Smooth muscle cell (in vitro differentiated cells): ENCODE results near the gene COQ10B. TPM values are rescaled to one million over a fixed set of nuclear protein-coding genes. Genes with fewer than 3 reads are reported as not detected.
A peak's percentile ranks its signal among the peaks of the same experiment; 100 is the strongest.

Source experiments
- DNase-seq: peaks from one replicate; lab custom pipeline; 2025; ENCODE audit not compliant: unreplicated experiment; lab: John Stamatoyannopoulos, UW
- H2AFZ ChIP-seq: fragments of 200-600 bp; sonication (generic); 2 replicates; pipeline ENCODE4 v1.6.0; 2016; ENCODE audit warnings: antibody characterized with exemption, low read depth, mild to moderate bottlenecking
- H3F3A ChIP-seq: fragments of 200-600 bp; sonication (generic); 2 replicates; pipeline ENCODE4 v1.6.0; 2017; ENCODE audit warnings: antibody characterized with exemption, low read depth
- H3K27ac ChIP-seq: fragments of 200-600 bp; sonication (generic); 2 replicates; pipeline ENCODE4 v1.5.1; 2016; ENCODE audit warnings: low read depth, mild to moderate bottlenecking
- H3K27me3 ChIP-seq: fragments of 200-600 bp; sonication (generic); 2 replicates; pipeline ENCODE4 v1.6.1; 2016; ENCODE audit warnings: low read depth, mild to moderate bottlenecking
- H3K36me3 ChIP-seq: fragments of 200-600 bp; sonication (generic); 2 replicates; pipeline ENCODE4 v1.5.1; 2016; ENCODE audit warnings: low read depth
- H3K4me1 ChIP-seq: fragments of 200-600 bp; sonication (generic); 2 replicates; pipeline ENCODE4 v1.5.1; 2016; ENCODE audit warnings: low read depth
- H3K4me2 ChIP-seq: fragments of 200-600 bp; sonication (generic); 2 replicates; pipeline ENCODE4 v1.6.0; 2016; ENCODE audit warnings: mild to moderate bottlenecking
- H3K4me3 ChIP-seq: fragments of 200-600 bp; sonication (generic); 2 replicates; pipeline ENCODE4 v1.5.1; 2016; ENCODE audit warnings: mild to moderate bottlenecking
- H3K79me2 ChIP-seq: fragments of 200-600 bp; sonication (generic); 2 replicates; pipeline ENCODE4 v1.6.0; 2016; ENCODE audit warnings: low read depth, mild to moderate bottlenecking
- H3K9ac ChIP-seq: fragments of 200-600 bp; sonication (generic); 2 replicates; pipeline ENCODE4 v1.6.0; 2016; ENCODE audit warnings: low read depth
- H3K9me3 ChIP-seq: fragments of 200-600 bp; sonication (generic); replicated peaks from 2 replicates; pipeline ENCODE4 v1.5.1; 2016; ENCODE audit warnings: low read depth
- H4K20me1 ChIP-seq: fragments of 200-600 bp; sonication (generic); 2 replicates; pipeline ENCODE4 v1.6.0; 2016; ENCODE audit warnings: low read depth
- CTCF ChIP-seq: fragments of 200-600 bp; sonication (generic); IDR thresholded peaks from 2 replicates; pipeline ENCODE4 v1.5.1; 2017; ENCODE audit warnings: borderline replicate concordance, mild to moderate bottlenecking, antibody characterized with exemption; ENCODE audit not compliant: insufficient read depth, poor library complexity, severe bottlenecking
- WGBS: methylation state at CpG from one replicate; pipeline ENCODE4 v1.1.7; 2016; ENCODE audit warnings: low lambda C conversion rate; 5-methylcytosine and 5-hydroxymethylcytosine counted together
- polyA plus RNA-seq: library from polyadenylated mRNA; unstranded; fragments of >200 nt; fragmentation: Nextera tagmentation; extraction: Ambion mirVana; gene quantifications from 2 replicates; pipeline ENCODE4 v1.2.1, GENCODE V29; 2016
- total RNA-seq: library from RNA; depleted of rRNA; stranded (reverse); fragments of >200 nt; gene quantifications from 2 replicates; pipeline ENCODE4 v1.2.3, GENCODE V29; 2014

COQ10B gene
- total and polyA plus RNA-seq, 2 experiments from 2014 or later = 50.6 to 61.5 TPM

GRCh38 chr2:197454923-197455322 lies 1.6 kb downstream of the COQ10B start:
- Histone ChIP-seq H3K36me3 (peaks cover 2% of the 10 kb centered on the region), H4K20me1 (peaks cover 62% of the 10 kb centered on the region), H2AFZ (no peak overlapping the region), H3K4me2 (peak overlapping the region; percentile 92), H3K4me1 (peaks cover 11% of the 10 kb centered on the region), H3K9ac (peak overlapping the region; percentile 100), H3K27me3 (no peaks in the 10 kb centered on the region), H3K79me2 (peaks cover 61% of the 10 kb centered on the region), H3K4me3 (peak overlapping the region; percentile 91), H3F3A (no peaks in the 10 kb centered on the region), H3K27ac (peak overlapping the region; percentile 100), H3K9me3 (no peaks in the 10 kb centered on the region)
- 93% methylated on average over 2 of the region's 2 CpGs for WGBS
- TF ChIP-seq CTCF = no peak
- DNase-seq = no peak

- peak overlapping the region; percentile 92 for H3K4me2 ChIP-seq
- no peak overlapping the region for H3K9ac ChIP-seq
- H3K36me3 ChIP-seq = peaks cover 7% of the 10 kb centered on the region
- no peaks in the 10 kb centered on the region for H3K27me3 ChIP-seq
- no peaks in the 10 kb centered on the region for H3F3A ChIP-seq
- H3K9me3 ChIP-seq = no peaks in the 10 kb centered on the region
- H3K79me2 ChIP-seq = peaks cover 66% of the 10 kb centered on the region
- H4K20me1 ChIP-seq = peaks cover 67% of the 10 kb centered on the region
- WGBS = 96% methylated on average over 1 of the region's 1 CpG
- H2AFZ ChIP-seq = no peak overlapping the region
- no peak overlapping the region for H3K27ac ChIP-seq
- no peak for DNase-seq
- peak overlapping the region; percentile 91 for H3K4me3 ChIP-seq
- H3K4me1 ChIP-seq = peaks cover 11% of the 10 kb centered on the region
- TF ChIP-seq CTCF = no peak
Measured at GRCh38 chr2:197455428-197455827, 2.1 kb downstream of the COQ10B start.

GRCh38 chr2:197460649-197461048 lies 7.3 kb downstream of the COQ10B start:
- no peaks in the 10 kb centered on the region for H3K27me3 ChIP-seq
- no peak for TF ChIP-seq CTCF
- no peak overlapping the region for H3K27ac ChIP-seq
- no peaks in the 10 kb centered on the region for H3K9me3 ChIP-seq
- no peak for DNase-seq
- H3K9ac ChIP-seq = no peak overlapping the region
- 93% methylated on average over 4 of the region's 4 CpGs for WGBS
- H3K4me1 ChIP-seq = no peaks in the 10 kb centered on the region
- no peak overlapping the region for H3K4me3 ChIP-seq
- no peak overlapping the region for H2AFZ ChIP-seq
- peaks cover 19% of the 10 kb centered on the region for H3K36me3 ChIP-seq
- no peaks in the 10 kb centered on the region for H3F3A ChIP-seq
- H3K79me2 ChIP-seq = peaks cover 72% of the 10 kb centered on the region
- no peak overlapping the region for H3K4me2 ChIP-seq
- H4K20me1 ChIP-seq = peaks cover 79% of the 10 kb centered on the region

GRCh38 chr2:197461057-197461456 lies 7.7 kb downstream of the COQ10B start:
- Histone ChIP-seq H4K20me1 (peaks cover 76% of the 10 kb centered on the region), H3K4me3 (no peak overlapping the region), H3K27ac (no peak overlapping the region), H3K36me3 (peaks cover 19% of the 10 kb centered on the region), H3K4me1 (no peaks in the 10 kb centered on the region), H3K79me2 (peaks cover 68% of the 10 kb centered on the region), H2AFZ (no peak overlapping the region), H3K27me3 (no peaks in the 10 kb centered on the region), H3F3A (no peaks in the 10 kb centered on the region), H3K4me2 (no peak overlapping the region), H3K9me3 (no peaks in the 10 kb centered on the region), H3K9ac (no peak overlapping the region)
- no peak for TF ChIP-seq CTCF
- WGBS = 93% methylated on average over 2 of the region's 2 CpGs
- no peak for DNase-seq
